SH-SY5Y (cell line): ENCODE data around the gene SV2C.

ENCODE experiments used
- GATA2 ChIP-seq: IDR thresholded peaks from 2 replicates; pipeline ENCODE4 v1.6.1; 2011; ENCODE audit warnings: mild to moderate bottlenecking, low read depth, low read length
- GATA3 ChIP-seq: IDR thresholded peaks from 2 replicates; pipeline ENCODE4 v1.6.1; 2011; ENCODE audit warnings: low read depth, mild to moderate bottlenecking, low read length, moderate library complexity

Gene SV2C

DNA sequence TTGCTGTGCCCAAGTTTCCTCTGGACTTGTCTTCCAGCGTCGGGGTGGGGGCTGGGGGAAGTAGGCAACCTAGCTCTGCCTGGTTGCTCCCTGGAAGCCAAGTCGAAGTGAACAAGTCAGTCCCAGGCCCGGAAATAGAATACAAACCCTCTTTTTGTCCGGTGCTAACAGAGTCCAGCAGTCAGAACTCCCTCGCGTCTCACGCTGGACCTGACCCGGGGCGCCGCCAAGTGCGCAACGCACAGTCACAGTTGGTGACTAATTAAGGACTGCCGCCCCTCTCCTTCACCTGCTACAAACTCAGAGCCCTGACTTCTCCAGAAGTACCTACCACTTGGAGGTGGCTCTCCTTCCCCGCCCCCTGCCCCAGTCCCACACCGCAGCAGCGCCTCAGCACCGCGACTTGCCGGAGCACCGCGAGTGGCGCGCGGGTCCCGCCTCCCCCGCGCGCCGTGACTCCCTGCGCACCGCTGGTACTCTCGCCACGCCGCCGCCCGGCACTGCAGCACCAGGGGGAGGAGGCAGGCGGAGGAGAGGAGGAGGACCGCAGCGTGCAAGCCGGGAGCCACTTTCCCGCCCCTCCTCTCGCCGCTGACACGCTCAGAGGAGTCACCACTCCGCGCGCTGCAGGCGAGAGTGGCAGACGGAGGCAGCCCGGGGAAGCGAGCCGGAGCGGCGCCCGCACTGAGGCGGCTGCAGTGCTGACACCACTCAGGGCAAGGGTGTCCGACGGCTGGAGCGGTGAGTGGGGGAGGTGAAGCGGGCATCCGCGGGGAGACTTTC lies at the start of gene SV2C:
SV2C (plus strand) TSS at position 612 of the 783 bp plus-strand sequence. CDS start 48,368 bp downstream, outside the sequence.
- TF ChIP-seq GATA3: no peak
- no peak; the same call in 1 of the 2 replicates for TF ChIP-seq GATA2

- TF ChIP-seq GATA3 (no peak), GATA2 (no peak)
Observed at GRCh38 chr5:76038212-76038611, 45.0 kb upstream of the SV2C start.

- TF ChIP-seq GATA3 (no peak), GATA2 (no peak)
Observed at GRCh38 chr5:76040806-76041205, 42.4 kb upstream of the SV2C start.

- TF ChIP-seq GATA2: no peak
- TF ChIP-seq GATA3: no peak
Observed at GRCh38 chr5:76041863-76042262, 41.3 kb upstream of the SV2C start.

- TF ChIP-seq GATA2 (no peak), GATA3 (no peak)
Observed at GRCh38 chr5:76046741-76047140, 36.4 kb upstream of the SV2C start.

DNA sequence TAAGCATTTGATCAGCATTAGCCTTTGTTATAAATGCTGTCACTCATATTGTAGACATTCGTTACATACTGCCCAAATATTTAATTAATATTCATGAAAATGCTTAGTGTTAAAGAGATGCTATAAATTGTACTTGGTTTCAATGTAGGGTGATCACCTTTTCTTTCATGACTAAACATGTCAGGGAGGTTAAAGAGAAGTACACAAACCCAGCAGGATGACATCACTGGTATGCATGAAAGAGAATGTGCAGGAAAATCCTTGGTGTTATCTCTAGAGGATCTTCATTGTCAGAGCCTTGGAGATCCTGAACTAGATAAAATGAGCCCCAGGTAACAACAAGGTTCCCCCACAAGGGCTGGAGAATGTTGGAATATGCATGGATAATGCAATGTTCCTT lies 33.0 kb upstream of the SV2C start:
- no peak; the same call in 1 of the 2 replicates for TF ChIP-seq GATA2
- no peak for TF ChIP-seq GATA3

DNA sequence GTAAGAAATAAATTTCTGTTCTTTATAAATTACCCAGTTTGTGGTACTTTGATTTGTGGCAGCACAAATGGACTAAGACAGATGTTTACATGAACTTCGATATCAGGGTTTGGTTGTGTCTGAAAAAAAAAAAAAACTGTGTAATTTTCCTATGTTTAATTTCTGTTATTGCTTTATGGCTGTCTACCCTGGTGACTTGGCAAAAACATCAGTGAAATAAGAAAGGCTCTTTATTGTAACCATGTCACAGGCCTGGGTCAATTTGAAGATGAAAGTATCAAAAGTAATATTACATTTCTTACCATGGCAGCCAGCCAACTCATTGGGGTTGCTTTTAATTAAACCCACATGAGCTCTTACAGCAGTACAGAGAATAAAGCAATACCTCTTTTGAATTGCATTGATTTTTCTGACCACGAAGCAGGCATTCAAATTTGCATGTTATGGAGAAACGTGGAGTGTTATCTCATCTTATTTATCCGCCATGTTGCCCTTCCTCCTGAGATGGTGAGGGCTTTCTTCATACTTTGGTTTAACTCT lies 20.6 kb upstream of the SV2C start:
- TF ChIP-seq GATA3 (no peak), GATA2 (no peak)

- no peak for TF ChIP-seq GATA3
- no peak for TF ChIP-seq GATA2
Observed at GRCh38 chr5:76065258-76065657, 17.9 kb upstream of the SV2C start.

DNA sequence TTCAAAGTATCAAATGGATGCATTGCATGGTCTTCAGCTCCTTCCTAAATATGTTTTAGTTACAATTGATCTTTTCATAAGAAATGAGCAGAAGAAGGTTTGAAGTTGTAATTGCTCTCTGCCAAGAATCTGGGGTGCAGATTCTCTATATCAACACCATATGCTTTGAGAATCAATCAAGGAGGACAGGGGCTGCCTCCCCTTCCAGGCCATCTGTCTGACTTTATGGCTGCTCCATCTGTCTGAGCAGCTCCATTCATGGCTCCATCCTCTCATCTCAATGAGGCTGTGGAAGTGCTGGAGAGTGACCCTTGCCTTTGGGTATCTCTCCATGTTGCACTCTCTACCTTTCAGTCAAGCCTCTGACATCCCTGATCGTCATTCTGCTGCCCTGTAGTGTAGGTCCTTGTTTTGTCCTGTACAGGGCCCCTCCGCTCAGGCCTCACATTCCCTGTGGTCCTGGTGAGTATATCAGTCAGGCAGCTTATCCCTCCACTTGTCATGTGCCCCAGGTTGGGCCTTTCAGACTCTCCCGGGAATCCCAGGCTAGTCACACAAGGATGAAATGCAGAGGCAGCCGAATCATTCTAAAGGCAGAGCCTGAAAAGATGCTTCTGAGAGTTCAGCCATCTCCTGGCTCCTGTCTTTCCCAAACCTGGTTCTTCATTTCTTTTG lies 14.0 kb upstream of the SV2C start:
- no peak for TF ChIP-seq GATA2
- TF ChIP-seq GATA3: no peak

DNA sequence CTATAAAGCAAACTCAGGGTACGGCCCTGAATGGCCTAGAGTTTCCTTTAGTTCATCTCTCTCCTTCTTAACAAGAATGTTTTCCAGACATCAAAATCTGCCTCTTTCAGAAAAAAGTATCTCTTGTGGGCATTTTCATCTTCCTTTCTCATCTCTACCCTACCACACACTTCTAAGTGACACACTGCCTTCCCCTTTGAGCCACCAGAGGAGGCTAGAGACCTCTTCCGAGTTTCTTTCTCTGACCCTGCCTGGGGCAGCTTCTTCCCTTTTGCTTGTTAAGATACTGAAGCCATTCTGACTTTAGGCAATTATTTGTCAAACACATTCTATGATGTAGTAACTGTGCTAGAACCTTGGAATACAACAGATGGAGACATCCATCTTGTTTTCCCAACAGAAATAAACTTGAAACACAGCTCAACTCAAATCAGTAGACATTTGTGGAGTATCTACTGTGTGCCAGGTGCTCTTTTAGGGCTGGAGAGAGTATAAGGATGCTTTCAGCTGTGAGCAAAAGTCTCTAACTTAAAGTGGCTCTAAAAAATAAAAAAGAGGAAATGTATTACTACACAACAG lies 8.6 kb upstream of the SV2C start:
- TF ChIP-seq GATA2 (no peak), GATA3 (no peak)

DNA sequence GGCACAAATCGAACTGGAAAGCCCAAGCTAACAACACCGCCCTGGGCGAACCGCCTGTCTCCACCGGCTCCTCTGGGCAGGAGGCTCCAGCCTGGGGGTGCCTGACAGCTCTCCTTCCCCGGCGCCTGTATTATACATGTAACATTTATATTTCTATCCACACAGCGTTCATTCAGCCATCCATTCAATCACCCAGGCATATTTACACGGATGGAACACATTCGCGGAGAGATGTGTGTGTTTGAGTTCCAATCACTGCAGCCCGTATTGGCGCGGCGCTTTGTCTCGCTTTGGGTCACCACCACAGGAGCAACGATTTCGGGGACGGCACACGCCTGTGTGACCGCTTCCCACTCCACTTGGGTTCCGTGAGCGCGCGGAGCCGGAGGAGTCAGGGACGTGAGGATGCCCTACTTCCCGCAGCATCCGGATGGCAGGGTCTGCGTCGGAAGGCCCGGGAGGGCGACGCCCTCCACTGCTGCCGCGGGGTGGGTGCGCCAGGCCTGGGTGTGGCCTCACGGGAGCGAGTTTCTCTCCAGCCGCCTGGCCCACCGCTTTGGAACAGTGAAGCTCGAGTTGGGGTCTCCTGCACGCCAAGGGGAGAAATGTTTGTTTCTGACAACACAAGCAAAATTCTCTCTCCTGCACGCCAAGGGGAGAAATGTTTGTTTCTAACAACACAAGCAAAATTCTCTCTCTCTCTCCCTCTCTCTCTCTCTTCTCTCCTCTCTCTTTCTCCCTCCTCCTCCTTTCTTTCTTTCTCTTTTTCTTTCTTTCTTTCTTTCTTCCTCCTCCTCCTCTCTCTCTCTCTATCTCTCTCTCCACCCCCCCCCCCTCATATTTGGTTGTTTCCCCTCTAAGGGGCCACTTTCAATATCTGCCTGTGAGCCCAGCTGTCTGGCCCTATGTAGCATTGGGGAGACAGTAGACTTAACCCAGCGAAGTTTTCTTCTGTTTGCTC lies 1.1 kb upstream of the SV2C start:
- no peak for TF ChIP-seq GATA3

GRCh38 chr5:76083555-76084495 lies 642 bp downstream of the SV2C start:
- no peak for TF ChIP-seq GATA3
- TF ChIP-seq GATA2: no peak

- TF ChIP-seq GATA2 (peak; percentile 28; the same call in 1 of the 2 replicates), GATA3 (no peak)
Observed at GRCh38 chr5:76084496-76085242, 1.5 kb downstream of the SV2C start.
